SU-DHL-6 (cell line): ENCODE data around the gene SCGB1C2.

ENCODE experiments used
- CTCF ChIP-seq: fragments of 200-600 bp; sonication (generic); IDR thresholded peaks from one replicate; pipeline ENCODE4 v1.5.1; 2017; ENCODE audit warnings: antibody characterized with exemption, mild to moderate bottlenecking, low read length, moderate library complexity; ENCODE audit not compliant: insufficient read depth, poor library complexity, severe bottlenecking
- EZH2phosphoT487 ChIP-seq: fragments of 200-600 bp; sonication (generic), shearing (Covaris generic); conservative IDR thresholded peaks from 2 replicates; pipeline ENCODE4 v1.6.1; 2018; ENCODE audit warnings: mild to moderate bottlenecking, antibody characterized with exemption, low read length, moderate library complexity, mixed read lengths

DNA sequence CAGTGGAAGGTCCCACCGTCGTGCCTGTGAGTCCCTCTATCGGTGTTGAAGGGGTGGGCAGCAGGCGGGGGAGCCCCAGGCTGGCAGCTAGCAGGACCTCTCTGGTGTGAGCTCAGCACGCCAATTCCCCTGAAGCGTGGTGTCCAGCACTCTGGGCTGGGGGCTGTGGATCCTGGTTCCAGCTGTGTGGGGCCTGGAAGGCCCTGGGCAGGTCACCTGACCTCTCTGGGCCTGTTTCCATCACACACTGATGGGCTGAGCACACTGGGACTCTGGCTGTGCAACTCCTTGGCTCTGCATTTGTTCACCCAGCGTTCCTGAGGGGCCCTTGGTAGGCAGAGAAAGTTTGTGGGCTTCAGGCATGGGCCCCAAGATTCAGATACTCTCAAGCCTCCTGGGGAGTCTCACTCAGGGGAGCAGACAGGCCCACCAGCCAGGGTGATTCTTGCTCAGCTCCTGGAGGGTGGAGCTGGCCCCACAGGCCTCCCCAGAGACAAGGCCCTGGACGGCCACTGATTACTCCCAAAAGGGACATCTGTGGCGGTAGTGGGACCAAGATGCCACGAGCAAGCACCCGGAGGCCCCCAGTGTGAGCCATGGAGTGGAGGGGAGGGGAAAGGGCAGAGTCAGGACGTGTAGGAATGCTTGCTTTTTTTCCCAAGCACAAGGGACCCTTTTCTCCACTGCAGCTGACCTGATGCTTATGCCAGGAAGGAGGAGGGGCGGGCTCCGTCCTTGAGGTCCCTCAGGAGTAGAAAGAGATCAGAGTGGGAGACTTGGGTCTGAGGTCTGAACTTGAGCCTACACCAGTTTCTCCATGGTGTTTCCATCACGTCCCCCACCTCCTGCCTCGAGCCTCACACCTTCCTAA is 8.5 kb downstream of the SCGB1C2 start:
- TF ChIP-seq CTCF (no peak), EZH2phosphoT487 (no peak)
